Bronchial epithelial cell (primary cell): ENCODE measurements around the gene SUSD1. TPM values are rescaled to one million over a fixed set of nuclear protein-coding genes. Genes with fewer than 3 reads are reported as not detected.

Source experiments
- DNase-seq: peaks from one replicate; pipeline ENCODE4 v3.0.0-alpha.2; 2010; ENCODE audit warnings: low read depth
- FAIRE-seq: peaks from 2 replicates; lab custom pipeline; 2011; peaks lifted over from hg19 to GRCh38; lab: Jason Lieb, UNC
- H3K27me3 ChIP-seq: 2 replicates; pipeline ENCODE4 v1.5.1; 2011; ENCODE audit warnings: low read length; ENCODE audit not compliant: control insufficient read depth, insufficient read depth
- H3K36me3 ChIP-seq: 2 replicates; pipeline ENCODE4 v1.5.1; 2011; ENCODE audit warnings: low read length; ENCODE audit not compliant: control insufficient read depth, insufficient read depth
- H3K4me3 ChIP-seq: 2 replicates; pipeline ENCODE4 v1.5.1; 2011; ENCODE audit warnings: mild to moderate bottlenecking, low read depth, low read length, control low read depth
- CTCF ChIP-seq: IDR thresholded peaks from 2 replicates; pipeline ENCODE4 v1.5.1; 2011; ENCODE audit warnings: mild to moderate bottlenecking, moderate library complexity, low read length, control low read depth, inconsistent platforms; ENCODE audit not compliant: insufficient read depth, severe bottlenecking
- total RNA-seq: library from RNA; depleted of rRNA; stranded (reverse); fragments of >200 nt; gene quantifications from 2 replicates; pipeline ENCODE4 v1.2.1, GENCODE V29; 2014

Gene SUSD1
- total RNA-seq, 1 donor from 2014 or later, result 9.0 TPM

GRCh38 chr9:112081918-112082729 is 93.0 kb downstream of the SUSD1 start:
- H3K36me3 ChIP-seq, result no peaks in the 10 kb centered on the region
- no peak for FAIRE-seq
- H3K4me3 ChIP-seq, result no peak overlapping the region
- no peaks in the 10 kb centered on the region for H3K27me3 ChIP-seq
- no peak for TF ChIP-seq CTCF
- no peak for DNase-seq

DNA sequence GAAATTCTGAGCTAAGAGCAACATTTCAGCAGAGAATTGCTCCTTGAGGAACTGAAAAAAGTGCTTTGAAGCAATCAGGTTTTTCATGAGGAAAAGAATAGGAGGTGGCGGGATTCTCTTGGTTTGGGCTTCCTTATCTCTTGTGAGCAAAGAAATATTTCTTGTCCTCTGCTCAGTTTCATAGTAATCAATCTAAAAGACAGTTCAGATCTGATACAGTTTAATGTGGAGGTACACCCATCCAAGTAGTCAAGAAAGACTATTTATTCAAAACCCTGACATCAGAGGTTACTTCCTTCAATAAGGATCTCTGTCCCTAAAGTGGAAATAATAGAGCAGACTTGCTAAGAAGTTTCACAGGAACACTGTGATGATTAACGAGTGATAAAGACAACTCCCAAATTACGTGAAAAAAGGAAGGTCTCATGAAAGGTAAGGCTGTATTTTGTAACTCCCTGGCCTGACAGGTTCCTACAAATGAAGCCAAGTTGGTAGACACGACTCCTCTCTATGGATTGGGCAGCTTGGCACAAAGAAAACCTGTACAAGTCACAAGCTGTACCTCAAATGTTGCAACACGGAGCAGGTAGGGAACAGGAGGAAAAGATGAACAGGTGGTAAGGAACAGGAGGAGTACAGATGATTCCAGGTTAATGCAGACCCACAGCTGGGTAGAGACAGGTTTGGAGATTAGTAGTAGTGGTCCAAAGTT is 94.1 kb downstream of the SUSD1 start:
- DNase-seq (peak; percentile 70), FAIRE-seq (no peak)
- no peak for TF ChIP-seq CTCF
- Histone ChIP-seq H3K4me3 (no peak overlapping the region), H3K36me3 (no peaks in the 10 kb centered on the region), H3K27me3 (no peaks in the 10 kb centered on the region)

DNA sequence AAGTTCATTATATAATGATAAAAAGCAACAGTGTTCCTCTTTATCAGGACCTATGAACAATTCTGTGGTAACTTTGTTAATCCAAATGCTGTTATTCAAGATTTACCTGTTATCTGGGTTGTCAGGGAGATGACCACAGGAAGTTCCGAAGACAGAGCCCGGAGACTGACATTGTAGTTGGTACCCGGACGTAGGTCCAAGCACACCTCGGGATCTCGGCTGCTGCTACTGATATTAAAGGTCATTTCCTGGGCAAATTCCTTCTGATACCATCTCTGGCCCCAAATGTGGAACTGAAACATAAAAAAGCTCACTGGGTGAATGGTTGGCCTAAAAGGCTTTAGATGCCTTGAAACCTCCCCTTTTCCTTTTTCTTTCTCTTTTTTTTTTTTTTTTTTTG is 96.7 kb downstream of the SUSD1 start:
- Histone ChIP-seq H3K4me3 (no peak overlapping the region), H3K36me3 (no peaks in the 10 kb centered on the region), H3K27me3 (no peaks in the 10 kb centered on the region)
- DNase-seq, result no peak
- no peak for FAIRE-seq
- TF ChIP-seq CTCF, result no peak

DNA sequence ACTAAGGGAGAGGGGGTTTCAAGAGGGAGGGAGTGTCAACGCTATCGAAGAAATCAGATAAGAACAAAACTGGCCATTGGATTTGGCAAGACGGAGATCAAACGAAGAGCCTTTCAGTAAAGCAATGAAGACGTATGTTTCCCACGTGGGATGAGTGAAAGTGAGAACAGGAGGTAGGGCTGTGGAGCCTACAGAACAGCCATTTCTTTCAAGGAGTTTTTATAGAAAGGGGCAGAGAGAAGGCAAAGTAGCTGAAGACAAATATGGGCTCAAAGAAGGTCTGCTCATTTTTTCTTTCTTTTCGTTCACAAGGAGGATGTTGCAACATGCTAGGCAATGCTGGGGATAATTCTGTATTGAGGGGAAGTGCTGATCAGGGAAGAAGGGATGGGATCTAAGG is 98.3 kb downstream of the SUSD1 start:
- Histone ChIP-seq H3K4me3 (no peak overlapping the region), H3K36me3 (peaks cover 3% of the 10 kb centered on the region), H3K27me3 (no peaks in the 10 kb centered on the region)
- no peak for FAIRE-seq
- no peak for TF ChIP-seq CTCF
- DNase-seq, result no peak

- Histone ChIP-seq H3K4me3 (no peak overlapping the region), H3K27me3 (no peaks in the 10 kb centered on the region), H3K36me3 (peaks cover 3% of the 10 kb centered on the region)
- no peak for DNase-seq
- no peak for FAIRE-seq
- TF ChIP-seq CTCF, result no peak
Measured at GRCh38 chr9:112075009-112075378, 100.1 kb downstream of the SUSD1 start.
